K562 (cell line): ENCODE results near the gene BCL7B. TPM values are rescaled to one million over a fixed set of nuclear protein-coding genes. Genes with fewer than 3 reads are reported as not detected.
A peak's percentile ranks its signal among the peaks of the same experiment; 100 is the strongest.

ENCODE experiments used
- ARID3A ChIP-seq: IDR thresholded peaks from 2 replicates; pipeline ENCODE4 v1.6.1; 2012; ENCODE audit warnings: low read depth, low read length, improper control_type of control experiment, borderline replicate concordance
- E4F1 ChIP-seq: fragments of 250-450 bp; sonication (Bioruptor Pico); IDR thresholded peaks from 2 replicates; pipeline ENCODE4 v1.5.0; 2021; ENCODE audit warnings: mild to moderate bottlenecking, borderline replicate concordance
- ETV1 ChIP-seq: fragments of 450-650 bp; conservative IDR thresholded peaks from 2 replicates; pipeline ENCODE4 v1.6.1; 2016; ENCODE audit warnings: missing genetic modification characterization, control low read depth, low read depth, missing compliant biosample characterization
- HEY1 ChIP-seq: fragments of 250-450 bp; sonication (Bioruptor Pico); IDR thresholded peaks from 2 replicates; pipeline ENCODE4 v1.5.0; 2020; ENCODE audit warnings: mild to moderate bottlenecking, moderate library complexity, borderline replicate concordance
- HMG20B ChIP-seq: fragments of 250-450 bp; sonication (Bioruptor Pico); IDR thresholded peaks from 2 replicates; pipeline ENCODE4 v1.5.0; 2021; ENCODE audit warnings: mild to moderate bottlenecking
- HNRNPL ChIP-seq: fragments of 200-400 bp; formaldehyde crosslinking; IDR thresholded peaks from 2 replicates; pipeline ENCODE4 v1.6.1; 2017; ENCODE audit warnings: low read depth, mild to moderate bottlenecking, low read length
- HNRNPUL1 ChIP-seq: fragments of 200-400 bp; formaldehyde crosslinking; IDR thresholded peaks from 2 replicates; pipeline ENCODE4 v1.6.1; 2017; ENCODE audit warnings: low read length
- REST ChIP-seq, 2 experiments: fragments of 450-650 bp; formaldehyde crosslinking in 1 of 2; IDR thresholded peaks; 2 replicates each; pipeline versions ENCODE4 v1.4.0 to v1.6.1; 2014 to 2020; ENCODE audit warnings: mild to moderate bottlenecking in 2 of 2, borderline replicate concordance in 1 of 2, low read depth in 1 of 2
- ZBED1 ChIP-seq: IDR thresholded peaks from 2 replicates; pipeline ENCODE4 v1.6.1; 2014
- ZFP91 ChIP-seq: sonication (generic); formaldehyde crosslinking; IDR thresholded peaks from 2 replicates; pipeline ENCODE4 v1.8.0; 2022; ENCODE audit warnings: mild to moderate bottlenecking, missing genetic modification reagents
- ZKSCAN8 ChIP-seq: fragments of 200-800 bp; sonication (Bioruptor generic); IDR thresholded peaks from 2 replicates; pipeline ENCODE4 v1.6.1; 2016; ENCODE audit warnings: missing genetic modification characterization, missing compliant biosample characterization
- ZNF23 ChIP-seq: fragments of 250-450 bp; sonication (Bioruptor Pico); IDR thresholded peaks from 2 replicates; pipeline ENCODE4 v1.4.0; 2020; ENCODE audit warnings: mild to moderate bottlenecking
- polyA plus RNA-seq, 8 experiments: library from polyadenylated mRNA; depleted of rRNA in 4 of 8; stranded (reverse) in 5 of 8; unstranded in 3 of 8; fragments of >200 nt; fragmentation: Nextera tagmentation in 2 of 8; fragmentation: Illumina TruSeq in 1 of 8; extraction: Ambion mirVana in 2 of 8; extraction: Trizol in 1 of 8; gene quantifications; 2 replicates each; pipeline versions ENCODE4 v1.2.1 to v1.2.3, GENCODE V29; 2011 to 2014; ENCODE audit warnings: inconsistent platforms in 1 of 8, missing spikeins in 1 of 8
- total RNA-seq, 7 experiments: library from RNA; depleted of rRNA in 6 of 7; stranded (reverse); fragments of >200 nt in 6 of 7; fragmentation: Illumina TruSeq in 2 of 7; extraction: Trizol in 2 of 7; gene quantifications; 2 replicates each; pipeline versions ENCODE4 v1.2.1 to v1.2.3, GENCODE V29; 2011 to 2021; ENCODE audit warnings: low replicate concordance in 1 of 7

BCL7B gene
- total and polyA plus RNA-seq, 9 of the 15 experiments (the other 6 are each of a cell fraction or from before 2014, with no cell fraction given), result 10.0 to 73.2 (median 32.9) TPM

- TF ChIP-seq E4F1 (no peak), ARID3A (no peak), HEY1 (CRISPR knock-in tag) (no peak), ZKSCAN8 (CRISPR knock-in tag) (no peak), ZNF23 (CRISPR knock-in tag) (no peak), ETV1 (tag) (no peak), HMG20B (CRISPR knock-in tag) (no peak), HNRNPL (no peak), HNRNPUL1 (no peak), ZFP91 (no peak), ZBED1 (peak; percentile 52; the same call in 1 of the 2 replicates), REST (IDR thresholded peaks at IDR 0.05; ENCODE audit: borderline replicate concordance) (no peak), REST (CRISPR knock-in tag; IDR thresholded peaks at IDR 0.05; ENCODE audit: low read depth) (peak; percentile 82; the same call in 1 of the 2 replicates)
These were observed 21.0 kb upstream of the BCL7B start, which contains the start of gene TBL2 (continued) for GRCh38 chr7:73578342-73579128.
